GM21576 (cell line): Measurements from ENCODE around the gene LY86.

ENCODE experiments used
- ATAC-seq: cut with Tn5 transposase; IDR thresholded peaks from one replicate; pipeline ENCODE4 v1.9.1; 2021; ENCODE audit warnings: mild to moderate bottlenecking, moderate library complexity; ENCODE audit not compliant: unreplicated experiment

Gene LY86

GRCh38 chr6:6588064-6588923 lies at the start of gene LY86:
LY86 (plus strand) TSS chr6:6588720; CDS start chr6:6588735, 15 bp downstream.
- ATAC-seq: peak; percentile 37

- no peak for ATAC-seq
These were observed 49.5 kb upstream of the LY86 start for GRCh38 chr6:6539036-6539435.

GRCh38 chr6:6542357-6542756 lies 46.2 kb upstream of the LY86 start:
- no peak for ATAC-seq

GRCh38 chr6:6543181-6543879 lies 45.2 kb upstream of the LY86 start:
- ATAC-seq: no peak

GRCh38 chr6:6545616-6546317 lies 42.8 kb upstream of the LY86 start:
- ATAC-seq: no peak

- peak; percentile 45 for ATAC-seq
These were observed 42.0 kb upstream of the LY86 start for GRCh38 chr6:6546318-6547109.

- peak; percentile 83 for ATAC-seq
These were observed 41.2 kb upstream of the LY86 start for GRCh38 chr6:6547110-6547879.

GRCh38 chr6:6556161-6556737 lies 32.3 kb upstream of the LY86 start:
- ATAC-seq: no peak

GRCh38 chr6:6556738-6557503 lies 31.6 kb upstream of the LY86 start:
- ATAC-seq: no peak

- ATAC-seq: no peak
These were observed 31.0 kb upstream of the LY86 start for GRCh38 chr6:6557504-6557839.

GRCh38 chr6:6557886-6558285 lies 30.6 kb upstream of the LY86 start:
- no peak for ATAC-seq

- no peak for ATAC-seq
These were observed 28.4 kb upstream of the LY86 start for GRCh38 chr6:6559994-6560570.

GRCh38 chr6:6560909-6561308 lies 27.6 kb upstream of the LY86 start:
- ATAC-seq: no peak

- no peak for ATAC-seq
These were observed 24.4 kb upstream of the LY86 start for GRCh38 chr6:6564154-6564553.

- no peak for ATAC-seq
These were observed 23.5 kb upstream of the LY86 start for GRCh38 chr6:6565069-6565468.

GRCh38 chr6:6565488-6565887 lies 23.0 kb upstream of the LY86 start:
- no peak for ATAC-seq

GRCh38 chr6:6566766-6567165 lies 21.8 kb upstream of the LY86 start:
- ATAC-seq: no peak

- ATAC-seq: no peak
These were observed 19.3 kb upstream of the LY86 start for GRCh38 chr6:6569096-6569810.
